GM18858 (cell line): ENCODE results near the gene ARHGAP26.

Experiments used
- ATAC-seq: cut with Tn5 transposase; IDR thresholded peaks from one replicate; pipeline ENCODE4 v1.9.1; 2021; ENCODE audit not compliant: unreplicated experiment

ARHGAP26 gene

DNA sequence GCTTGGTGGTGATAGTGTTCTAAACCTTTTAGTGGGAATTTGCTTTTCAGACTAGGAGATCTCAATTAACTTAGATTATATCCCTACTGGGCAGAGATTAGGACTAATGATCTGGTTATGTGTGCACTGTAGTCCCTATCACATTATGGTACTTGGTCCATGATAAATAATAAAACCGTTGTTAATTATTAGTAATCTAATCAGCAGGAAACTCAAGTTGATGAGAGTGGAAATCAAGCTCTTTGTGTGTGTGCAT, 262.3 kb downstream of the ARHGAP26 start:
- no peak for ATAC-seq

DNA sequence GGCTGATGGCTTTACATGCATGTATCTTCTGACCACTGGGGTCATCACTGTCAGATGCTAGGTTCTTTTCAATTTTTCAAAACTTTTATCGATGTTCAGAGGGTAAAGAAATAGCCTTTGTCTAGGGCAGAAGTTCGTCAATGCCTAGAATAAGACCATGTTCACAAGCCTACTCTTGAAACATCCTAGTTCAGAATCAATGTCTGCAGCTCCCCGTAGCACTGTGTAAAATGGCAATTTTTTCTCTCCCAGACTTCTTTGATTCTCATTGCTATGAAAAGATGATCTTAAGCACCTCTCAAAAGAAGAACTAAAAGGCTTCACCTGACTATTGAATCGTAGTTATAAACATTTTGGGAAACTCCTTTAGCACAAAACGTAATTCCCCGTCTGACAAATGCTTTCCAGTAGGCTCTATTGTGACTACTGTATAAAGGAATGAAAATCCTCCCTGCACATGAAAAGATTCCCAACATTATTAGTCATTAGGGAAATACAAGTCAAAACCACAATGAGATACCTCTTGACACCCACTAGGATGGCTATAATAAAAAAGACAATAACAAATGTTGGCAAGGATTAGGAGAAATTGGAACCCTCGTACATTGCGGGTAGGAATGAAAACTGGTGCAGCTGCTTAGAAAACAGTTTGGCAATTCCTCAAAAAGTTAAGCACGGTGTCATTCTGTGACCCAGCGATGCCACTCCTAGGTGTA, 263.5 kb downstream of the ARHGAP26 start:
- no peak for ATAC-seq

DNA sequence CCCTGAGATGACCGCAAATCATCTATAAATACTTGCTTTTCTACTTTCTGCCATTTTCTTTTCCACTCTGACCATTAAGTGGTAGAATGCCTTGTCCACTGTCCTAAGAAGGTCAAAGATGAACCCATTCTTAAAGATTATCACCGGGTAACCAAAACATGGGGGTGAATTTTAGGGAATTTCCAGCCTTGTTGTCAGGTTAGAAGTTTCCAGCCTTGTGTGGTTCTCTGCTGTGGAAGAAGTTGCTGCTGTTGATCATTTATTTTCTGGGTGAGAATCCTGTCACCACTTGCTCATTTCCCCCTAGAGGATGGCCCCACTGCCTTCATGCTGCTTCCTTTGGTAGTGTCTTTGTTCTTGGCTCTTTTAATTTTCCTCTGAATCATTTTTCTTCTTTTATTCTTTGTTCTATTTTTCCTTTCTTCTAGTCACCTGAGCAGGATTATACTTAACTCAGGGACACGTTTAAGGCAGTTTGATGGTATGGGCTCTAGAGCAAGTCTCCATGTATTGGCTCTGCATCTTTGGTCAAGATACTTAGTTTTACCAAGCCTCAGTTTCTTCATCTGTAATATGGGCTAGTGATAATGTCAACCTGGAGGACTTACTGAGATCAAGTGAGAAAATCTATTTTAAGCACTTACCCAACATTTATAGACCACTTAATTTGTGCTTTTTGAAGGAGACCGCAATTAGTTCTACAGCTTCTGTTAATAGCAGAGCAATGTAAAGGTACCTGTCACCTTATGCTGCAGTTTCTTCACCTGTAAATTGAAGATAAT, 266.2 kb downstream of the ARHGAP26 start:
- ATAC-seq = no peak

DNA sequence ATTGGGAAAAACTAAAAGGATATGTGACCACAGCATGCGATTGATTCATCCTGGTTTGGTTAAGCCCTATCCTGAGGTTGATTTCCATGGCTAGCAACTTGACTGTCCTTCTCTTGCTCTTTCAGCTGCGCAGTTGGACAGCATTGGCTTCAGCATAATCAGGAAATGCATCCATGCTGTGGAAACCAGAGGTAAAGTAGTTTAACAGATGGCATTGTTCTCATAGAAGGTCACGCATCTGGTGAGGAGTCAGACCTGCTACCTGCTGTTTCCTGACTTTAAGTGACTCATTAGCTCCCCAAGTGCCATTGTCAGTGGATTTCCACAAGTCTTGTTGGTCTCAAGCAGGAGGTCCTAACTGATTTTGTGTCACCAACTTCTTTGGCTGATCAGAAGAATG, 266.9 kb downstream of the ARHGAP26 start:
- no peak for ATAC-seq

DNA sequence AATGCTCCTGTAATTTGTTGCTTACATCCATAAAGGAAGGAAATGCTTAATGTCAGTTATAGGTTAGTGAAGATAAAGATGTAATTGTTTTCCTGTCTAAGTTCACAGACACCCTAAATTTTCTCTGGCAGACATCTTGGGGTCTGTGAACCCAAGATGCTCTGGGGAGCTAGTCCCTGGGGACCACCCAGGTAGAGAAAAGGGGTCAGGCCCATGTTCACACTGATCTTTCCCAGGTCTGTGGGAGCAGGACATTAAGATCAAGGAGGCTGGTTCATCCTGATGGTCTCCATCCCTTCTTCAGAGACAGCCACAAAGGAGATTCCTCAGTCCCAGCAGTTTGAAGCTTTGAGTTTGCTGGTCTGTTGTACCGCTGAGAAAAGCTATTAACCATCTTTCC, 267.5 kb downstream of the ARHGAP26 start:
- no peak for ATAC-seq

DNA sequence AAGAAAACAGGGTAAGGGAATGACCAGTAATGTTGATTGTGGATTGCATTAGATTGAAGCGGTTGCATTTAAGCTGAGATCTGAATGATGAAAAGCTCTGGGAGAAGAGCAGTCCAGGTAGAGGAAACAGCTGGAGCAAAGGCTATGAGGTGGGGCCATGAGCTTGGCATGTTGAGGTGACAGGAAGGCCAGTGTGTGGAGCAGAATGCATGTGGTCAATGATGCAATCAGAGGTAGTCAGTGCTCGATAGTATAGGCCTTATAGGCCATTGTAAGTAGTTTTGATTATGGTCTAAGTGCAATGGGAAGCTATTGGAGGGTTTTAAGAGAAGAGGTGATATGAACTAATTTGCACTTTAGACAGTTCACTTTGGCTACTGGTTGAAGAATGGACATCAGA, 270.4 kb downstream of the ARHGAP26 start:
- ATAC-seq = no peak

DNA sequence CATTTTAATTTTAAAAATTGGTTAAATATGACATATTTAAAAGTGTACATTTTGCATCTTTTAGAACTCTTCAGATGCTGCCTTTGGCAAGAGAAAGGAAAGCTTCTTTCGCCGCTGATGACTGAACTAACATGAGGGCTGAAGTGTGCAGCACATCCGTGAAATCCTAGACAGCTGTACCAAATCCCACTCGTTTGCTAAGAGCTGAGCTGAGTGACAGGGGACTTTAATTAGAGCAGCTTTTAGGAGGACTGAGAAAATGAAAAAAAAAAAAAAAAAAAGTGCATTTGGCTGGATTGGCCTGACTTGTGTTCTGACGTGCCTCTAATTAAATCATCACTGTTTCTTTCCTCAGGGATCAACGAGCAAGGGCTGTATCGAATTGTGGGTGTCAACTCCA, 271.3 kb downstream of the ARHGAP26 start:
- no peak for ATAC-seq

DNA sequence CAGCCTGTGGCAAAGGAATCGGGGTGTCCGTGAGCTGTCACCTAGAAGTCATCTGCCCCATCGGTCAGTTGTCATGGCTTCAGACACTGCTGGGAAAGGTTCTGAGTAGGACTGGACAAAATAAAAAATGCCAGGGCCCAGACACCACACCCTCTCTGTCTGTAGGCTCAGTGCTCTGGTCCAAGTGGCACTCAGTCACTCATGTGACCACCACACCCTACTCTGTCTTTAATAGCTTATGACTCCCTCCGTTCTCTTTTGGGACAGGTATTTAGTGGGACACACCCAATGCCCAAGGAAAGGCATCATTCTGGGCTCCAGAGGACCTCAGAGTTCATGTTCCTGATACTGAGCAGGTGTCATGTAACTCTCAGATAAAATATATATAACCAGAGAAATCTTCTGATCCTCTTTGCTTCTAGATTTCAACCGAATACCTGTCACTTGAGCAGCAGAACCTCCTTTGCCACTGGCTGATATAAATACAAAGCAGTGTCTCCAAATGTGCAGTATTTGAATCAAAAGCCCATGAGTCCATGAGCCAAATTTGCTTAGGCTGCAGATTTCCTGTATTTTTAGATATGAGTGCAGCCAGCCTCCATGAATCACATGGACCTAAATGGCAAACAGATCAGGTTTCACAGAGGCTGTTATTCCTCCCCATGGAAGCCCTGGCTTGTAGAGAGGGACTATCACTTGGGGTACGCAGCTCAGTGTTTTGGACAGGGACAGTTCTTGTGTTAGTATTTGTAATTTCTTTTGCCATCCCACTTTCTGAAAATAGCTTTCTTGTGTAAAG, 272.0 kb downstream of the ARHGAP26 start:
- ATAC-seq = no peak

DNA sequence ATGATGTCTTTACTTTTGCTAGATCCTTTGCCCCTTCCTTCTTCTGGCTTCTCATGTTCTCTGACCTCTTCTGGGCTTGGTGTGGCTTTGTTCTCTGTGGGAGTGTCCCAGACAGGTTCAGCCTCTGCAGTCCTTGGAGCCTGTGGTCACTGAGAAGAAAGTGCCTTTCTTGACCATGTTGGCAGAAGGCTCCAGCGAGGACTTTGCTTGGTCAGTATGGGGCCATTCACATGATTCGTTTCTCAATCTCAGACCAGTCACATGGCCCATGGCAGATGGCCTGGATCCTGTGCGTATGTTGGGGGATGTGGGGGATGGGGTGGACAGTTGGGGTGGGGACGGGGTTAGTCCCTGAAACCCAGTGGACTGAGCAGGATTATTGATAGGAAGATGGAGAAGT, 274.1 kb downstream of the ARHGAP26 start:
- no peak for ATAC-seq

DNA sequence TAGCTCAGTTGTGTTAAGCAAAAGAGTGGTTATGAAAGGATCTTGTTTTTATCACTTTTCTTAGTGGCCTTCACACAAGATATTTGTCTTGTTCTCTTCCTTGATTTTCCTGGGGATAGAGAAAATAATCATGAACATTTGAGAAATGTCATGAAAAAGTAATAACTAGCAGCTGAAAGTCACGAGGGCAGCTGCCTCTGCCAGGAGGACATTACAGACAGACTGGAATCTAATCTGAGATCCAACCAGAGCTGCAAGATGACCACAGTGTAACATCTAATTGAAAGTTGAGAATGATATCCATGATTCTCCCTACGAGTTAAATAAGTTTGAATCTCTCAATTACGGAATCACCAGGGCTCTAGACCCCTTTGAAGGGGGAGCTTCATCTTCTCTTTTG, 274.9 kb downstream of the ARHGAP26 start:
- ATAC-seq = no peak

DNA sequence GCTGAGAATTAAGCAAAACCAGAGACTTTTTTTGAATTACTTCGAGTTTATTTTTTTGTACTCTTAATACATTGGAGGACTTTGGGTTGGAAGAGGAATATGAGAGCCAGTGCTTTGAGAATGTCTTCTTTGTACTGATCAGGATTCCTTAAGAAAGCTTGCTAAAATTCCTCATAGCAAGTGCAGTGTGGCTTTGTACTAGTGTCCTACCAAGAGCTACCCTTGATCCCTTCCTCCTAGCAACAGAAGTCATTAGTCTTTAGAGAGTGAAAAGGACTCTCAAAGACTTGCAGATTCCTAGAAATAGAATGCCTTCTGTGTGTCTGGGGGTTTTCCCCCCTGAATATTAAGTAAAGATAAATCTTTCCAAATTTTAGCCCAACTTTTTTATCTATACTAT, 276.1 kb downstream of the ARHGAP26 start:
- no peak for ATAC-seq

DNA sequence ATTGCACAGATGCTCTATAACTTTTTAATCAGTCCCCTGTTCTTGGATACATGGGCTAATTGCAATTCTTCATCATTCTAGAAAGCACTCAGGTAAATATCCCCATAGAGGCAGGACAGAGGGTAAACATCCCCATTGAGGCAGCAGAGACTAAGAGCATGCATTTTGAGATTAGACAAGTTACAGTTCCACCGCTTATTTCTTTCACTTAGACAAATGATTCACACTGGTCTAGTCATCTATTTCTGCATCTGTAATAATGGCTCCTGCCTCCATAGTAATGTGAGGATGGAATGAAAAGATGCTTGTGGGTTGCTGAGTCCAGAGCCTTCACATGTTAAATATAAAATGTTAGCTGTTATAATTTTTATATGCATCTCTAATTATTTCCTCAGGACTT, 276.9 kb downstream of the ARHGAP26 start:
- no peak for ATAC-seq

DNA sequence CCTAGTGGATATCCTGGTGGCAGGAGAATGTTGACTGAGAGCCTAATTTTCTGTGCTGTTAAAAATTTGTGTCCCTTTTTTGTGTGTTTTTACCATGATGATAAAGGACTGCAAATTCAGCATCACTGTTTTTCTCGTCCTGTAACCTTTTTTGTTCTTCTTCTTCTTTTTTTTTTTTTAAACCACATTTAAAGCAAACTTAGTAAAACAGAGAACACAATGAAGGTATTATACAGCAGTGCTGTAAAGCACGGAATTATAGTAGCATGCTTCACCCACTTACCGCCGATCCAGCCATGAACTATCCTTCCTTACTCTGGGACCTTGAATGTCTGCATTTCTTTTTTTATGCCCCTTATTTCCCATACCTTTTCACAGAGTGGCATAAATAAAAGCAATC, 280.0 kb downstream of the ARHGAP26 start:
- ATAC-seq = no peak

DNA sequence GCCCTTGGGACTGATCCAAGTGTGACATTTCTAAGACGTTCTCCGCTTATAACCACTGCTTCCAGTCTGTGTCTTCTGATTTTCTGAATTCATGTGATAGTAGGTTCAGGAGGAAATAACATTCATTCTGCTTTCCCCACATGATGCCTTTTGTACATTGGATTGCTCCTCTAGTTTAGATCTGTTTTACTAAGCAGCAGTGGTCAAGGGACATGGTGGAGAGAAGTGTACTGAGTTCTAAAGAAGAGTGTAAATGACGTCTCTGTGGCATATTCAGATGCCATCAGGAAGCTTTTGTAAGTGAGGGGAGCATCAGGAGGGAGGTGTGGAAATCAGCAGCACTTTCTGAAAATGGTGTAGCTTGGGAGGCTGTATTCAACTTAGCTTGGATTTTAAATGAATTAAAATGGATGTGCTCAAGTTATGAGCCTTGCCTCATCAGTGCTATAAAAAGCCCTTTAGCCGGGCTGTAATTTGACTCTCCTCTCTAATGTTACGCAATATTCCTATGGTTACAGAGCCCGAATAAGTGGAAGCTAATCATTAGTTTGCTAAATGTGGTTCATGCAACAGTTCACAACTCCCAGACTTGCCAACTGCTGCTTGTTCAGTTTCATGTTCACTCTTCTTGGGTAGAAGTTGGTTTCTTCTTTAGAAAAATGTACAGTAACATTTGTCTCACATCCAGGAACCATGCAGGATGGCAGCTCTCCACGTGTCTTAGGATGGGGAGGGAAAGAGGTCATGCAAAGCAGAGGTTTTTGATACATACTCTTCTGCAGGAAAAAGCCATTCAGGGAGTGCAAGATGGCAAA, 281.3 kb downstream of the ARHGAP26 start:
- no peak for ATAC-seq

DNA sequence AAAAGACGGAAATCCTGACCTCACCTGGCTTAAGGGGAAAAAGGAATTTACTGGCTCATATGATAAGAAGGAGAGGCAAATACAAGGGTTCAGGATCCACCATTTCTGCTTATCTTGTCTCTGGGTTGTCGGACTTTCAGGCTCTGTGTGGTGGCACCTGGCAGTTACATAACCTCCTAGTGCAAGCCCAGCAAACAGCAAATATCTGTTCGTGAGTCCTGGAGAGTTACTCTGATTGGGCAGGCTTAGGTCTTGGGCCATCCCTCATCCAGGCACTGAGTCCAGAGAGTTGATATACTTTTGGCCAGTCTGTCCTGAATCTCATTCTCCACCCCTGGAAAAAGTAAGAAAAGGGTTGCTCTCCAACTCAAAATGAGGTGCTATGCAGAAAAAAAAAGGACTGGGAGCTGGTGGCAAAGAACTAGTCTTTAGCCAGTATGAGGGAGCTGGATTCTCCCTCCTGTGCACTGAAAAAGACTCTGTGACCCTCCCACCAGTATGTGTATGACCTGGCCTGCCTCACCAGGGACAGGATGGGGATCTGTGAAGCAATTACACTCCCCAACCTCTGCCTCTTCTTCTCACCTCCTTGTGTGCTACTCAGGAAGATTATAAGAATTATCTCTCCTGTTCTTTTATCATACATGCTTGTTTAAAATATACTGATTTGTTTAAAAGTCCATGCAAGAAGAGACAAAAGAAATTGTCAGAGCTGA, 282.9 kb downstream of the ARHGAP26 start:
- ATAC-seq = no peak

DNA sequence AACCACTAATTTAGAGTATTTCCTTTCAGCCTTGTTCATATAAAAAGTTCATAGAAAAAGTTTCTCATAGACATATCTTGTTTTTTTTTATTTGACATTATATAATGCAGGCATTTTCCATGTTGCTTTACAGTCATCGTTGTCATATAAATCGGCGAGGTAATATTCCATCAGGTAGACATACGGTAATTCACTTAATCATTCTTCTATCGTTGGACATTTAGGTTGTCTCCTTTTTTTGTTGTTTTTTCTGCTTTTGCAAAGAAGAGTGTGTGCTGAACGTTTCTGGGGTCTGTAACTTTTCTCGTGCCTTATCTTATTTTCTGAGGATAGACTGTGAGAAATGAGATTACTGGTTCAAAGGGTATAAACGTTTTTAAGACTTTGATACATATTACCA, 283.6 kb downstream of the ARHGAP26 start:
- no peak for ATAC-seq

DNA sequence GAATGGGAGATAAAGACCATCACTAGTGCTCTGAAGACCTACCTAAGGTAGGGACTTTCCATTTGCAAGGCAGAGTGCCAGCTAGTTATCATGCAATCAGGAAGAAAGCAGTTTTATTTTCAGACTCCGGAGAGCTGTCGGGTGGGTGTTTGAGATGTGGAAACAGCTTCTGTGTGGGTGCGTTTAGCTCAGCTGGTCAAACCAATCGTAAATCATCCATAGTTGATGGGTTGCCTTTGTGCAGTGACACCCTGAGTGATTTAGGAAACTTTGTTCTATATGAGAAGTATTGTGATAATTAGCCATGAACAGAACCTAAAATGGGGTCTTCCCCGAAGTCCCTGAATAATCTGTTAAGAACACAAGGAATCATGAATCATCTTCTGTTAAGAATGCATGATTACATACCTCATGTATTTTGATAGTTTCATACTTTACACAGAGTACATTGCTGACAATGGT, 284.3 kb downstream of the ARHGAP26 start:
- ATAC-seq = peak; percentile 46

DNA sequence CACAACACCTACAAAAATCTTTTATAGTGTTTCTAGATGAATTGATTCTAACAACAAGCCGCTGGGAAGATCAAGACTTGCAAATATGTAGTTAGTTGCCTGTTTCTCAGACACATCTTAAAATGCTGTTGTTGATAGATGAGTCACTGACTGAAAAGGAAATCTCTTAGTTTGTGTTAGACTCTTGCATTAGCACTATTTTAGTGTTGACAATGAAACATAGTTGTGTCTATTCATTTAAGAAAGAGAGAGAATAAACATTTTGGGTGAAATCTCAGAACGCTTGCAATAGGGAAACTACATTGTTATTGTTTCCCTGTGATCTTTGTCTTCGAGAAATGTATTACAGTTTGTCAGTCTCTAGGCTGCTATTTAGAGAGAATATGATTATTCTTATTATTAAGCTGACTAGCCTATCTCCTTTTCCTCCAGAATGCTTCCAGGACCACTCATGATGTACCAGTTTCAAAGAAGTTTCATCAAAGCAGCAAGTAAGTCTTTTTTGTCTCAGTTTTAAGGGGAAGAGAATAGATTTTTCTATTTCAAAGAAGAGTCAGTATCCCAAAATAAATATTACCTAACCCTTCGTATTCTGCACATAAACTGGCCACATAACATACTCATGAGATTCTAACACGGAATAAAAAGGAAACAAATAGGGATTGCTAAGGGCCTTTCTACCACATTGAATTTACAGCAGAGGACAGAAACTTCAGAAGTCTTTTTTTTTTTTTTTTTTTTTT, 285.6 kb downstream of the ARHGAP26 start:
- no peak for ATAC-seq

DNA sequence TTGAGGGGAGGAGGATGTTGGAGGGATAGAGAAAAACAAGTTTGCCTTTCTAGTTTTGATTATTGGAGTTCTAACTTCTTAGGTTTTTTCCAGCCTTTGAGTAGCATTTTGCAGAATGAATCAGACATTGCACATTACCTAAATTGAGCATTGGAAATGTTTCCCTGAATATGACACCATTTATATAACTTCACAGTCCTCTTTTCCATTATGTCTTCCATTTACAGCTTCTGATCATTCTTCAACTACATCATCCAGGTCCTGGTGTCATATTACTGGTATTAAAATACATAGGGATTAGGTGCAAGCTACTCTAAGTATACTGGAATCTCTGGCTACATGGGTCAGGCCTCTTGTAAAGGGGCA, 286.1 kb downstream of the ARHGAP26 start:
- no peak for ATAC-seq
